Stimulated activated CD8-positive, alpha-beta memory T cell treated with anti-CD3 and anti-CD28 coated beads, Interleukin-4, amount 100 ng/mL, for 48 hours (primary cell): Measurements from ENCODE around the gene RHBG.
A peak's percentile ranks its signal among the peaks of the same experiment; 100 is the strongest.

Source experiments
- DNase-seq: peaks from one replicate; pipeline ENCODE4 v3.0.0-alpha.2; 2020

The RHBG gene

DNA sequence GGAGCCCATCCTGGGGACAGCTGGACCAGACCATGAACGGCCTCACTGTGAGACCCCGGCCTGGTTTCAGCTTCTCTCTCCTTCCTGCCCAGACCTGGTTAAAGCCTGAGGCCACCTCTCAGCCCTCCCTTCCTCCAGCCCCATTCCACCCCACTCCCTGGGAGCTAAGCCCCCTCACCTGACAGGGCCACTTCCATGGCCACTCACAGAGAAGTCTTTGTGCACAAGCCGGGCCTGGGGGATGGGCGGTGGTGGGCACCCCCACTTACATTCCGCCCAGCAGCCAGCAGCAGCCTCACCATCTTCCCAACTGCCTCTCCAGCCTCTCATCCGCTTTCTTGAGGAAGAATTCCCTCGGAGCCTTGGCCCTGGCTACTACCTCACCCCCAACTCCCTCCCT, 40.4 kb downstream of the RHBG start:
- no peak for DNase-seq

GRCh38 chr1:156410238-156410637, 41.2 kb downstream of the RHBG start:
- no peak for DNase-seq

GRCh38 chr1:156410740-156411139, 41.7 kb downstream of the RHBG start:
- DNase-seq, result no peak

DNA sequence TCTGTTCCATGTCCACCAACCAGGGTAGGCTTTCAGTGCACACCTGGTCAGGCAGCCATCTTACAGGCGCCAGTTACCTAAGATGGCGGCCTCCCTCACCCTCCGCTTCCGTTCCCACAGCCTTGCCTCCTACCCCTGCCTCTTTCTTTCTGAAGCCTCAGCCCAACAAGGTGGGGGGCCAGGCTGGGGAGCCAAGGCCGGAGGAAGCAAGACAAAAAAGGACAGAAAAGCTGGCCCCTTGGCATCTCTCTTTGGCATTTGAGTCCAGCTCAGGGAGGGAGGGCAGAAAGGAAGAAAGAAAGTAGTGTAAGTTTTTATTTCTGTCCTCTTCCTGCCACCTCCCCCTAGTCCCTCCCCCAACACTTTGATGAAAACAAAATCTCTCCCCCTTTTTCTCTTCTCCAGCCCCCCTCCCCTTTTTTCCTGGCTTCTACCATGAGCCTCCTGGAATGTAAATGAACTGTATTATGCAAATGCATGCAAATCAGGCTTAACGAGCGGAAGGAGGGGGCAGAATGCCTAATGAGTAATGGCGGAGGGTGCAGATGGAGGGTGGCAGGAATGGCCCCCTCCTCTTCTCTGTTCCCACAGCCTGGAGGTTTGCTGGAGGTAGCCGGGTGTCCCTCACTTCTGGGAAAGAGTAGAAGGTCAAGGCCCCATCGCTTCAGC, 43.8 kb downstream of the RHBG start:
- no peak for DNase-seq

- DNase-seq, result no peak
Measured at GRCh38 chr1:156413391-156414246, 44.6 kb downstream of the RHBG start.

DNA sequence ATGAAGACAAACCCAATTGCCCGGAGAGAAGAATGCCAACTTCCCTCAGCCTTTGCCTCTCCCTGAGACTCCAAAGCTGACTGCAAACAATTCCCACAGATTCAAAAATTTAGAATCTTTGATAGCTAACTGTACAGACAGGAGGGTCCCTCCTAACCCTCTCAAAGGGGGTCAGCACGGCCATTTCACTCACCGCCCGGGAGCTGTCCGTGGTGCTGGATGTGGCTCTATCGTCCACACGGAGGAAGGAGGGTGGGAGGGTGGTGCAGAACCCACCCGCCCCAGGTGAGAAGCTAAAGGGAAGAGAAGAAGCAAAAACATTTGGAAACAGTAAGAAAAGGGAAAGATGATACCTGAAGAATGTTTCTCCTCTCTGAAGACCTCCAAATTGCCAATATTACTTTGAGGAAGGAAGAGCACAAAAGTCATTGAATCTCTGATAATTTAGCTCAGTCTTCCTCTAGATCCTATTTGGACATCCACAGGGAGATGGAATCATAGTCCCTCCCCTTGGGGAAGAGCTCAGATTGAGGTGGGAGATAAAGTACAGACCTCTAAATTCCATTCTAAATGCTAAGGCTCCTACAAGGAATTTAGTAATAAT, 45.6 kb downstream of the RHBG start:
- DNase-seq, result peak; percentile 45

GRCh38 chr1:156416993-156417392, 48.0 kb downstream of the RHBG start:
- no peak for DNase-seq

GRCh38 chr1:156417401-156418020, 48.5 kb downstream of the RHBG start:
- no peak for DNase-seq

GRCh38 chr1:156418416-156419070, 49.5 kb downstream of the RHBG start:
- no peak for DNase-seq

DNA sequence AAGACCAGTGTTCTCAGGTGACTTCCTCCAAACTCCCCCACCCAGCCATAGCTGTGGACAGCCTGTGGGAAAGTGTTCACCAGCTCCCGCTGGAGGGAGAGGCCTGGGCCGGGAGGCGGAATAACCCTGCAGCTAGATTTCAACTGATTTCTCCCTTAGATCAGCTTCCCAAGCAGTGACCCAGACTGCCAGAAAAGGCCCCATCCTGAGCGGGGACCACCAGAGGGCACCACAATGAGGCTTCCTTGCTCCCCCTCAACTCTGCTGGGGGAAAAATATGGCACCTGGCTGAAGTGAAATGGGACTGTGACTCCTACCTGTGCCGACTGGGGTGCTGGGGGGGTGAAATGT, 50.8 kb downstream of the RHBG start:
- DNase-seq, result peak; percentile 61

DNA sequence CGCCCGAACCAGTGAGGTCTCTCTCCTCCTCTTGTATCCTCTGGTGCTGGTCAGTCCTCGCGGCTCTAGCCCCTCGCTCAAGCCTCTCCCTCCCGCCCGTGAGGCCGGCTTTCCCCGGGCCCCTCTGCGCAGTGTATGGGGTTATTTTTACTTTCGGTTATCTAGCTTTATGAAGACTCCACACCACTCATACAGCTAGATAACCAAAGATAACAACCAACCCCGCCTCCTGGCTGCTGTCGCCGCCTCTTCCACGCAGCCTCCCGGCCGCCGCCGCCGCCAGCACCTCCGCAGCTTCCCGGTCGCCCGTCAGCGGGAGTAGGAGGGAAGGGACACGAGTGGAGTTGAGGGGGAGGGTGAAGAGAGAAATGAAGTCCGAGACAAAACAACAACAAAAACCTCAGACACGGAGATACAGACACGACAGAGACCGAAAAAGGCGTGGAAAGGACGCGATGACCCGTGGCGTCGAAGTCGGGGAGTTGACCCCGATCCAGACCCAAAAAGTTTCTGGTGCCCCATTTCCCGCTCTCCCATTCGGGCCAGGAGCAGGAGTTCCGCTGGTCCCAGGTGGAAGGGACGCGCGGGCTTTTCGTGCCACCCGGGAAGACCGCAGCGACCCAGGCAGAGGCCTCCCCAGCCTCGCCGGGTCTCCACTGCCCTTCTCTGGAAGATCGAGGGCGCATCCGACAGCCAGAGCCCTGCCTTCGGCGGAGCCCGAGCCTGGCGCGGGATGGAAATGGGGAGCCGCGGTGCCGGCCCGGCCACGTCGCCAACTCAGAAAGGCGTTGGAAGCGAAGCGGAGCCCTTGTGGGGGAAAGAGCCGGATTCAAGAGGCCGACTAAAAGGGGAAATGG, 51.4 kb downstream of the RHBG start:
- DNase-seq, result peak; percentile 51

DNA sequence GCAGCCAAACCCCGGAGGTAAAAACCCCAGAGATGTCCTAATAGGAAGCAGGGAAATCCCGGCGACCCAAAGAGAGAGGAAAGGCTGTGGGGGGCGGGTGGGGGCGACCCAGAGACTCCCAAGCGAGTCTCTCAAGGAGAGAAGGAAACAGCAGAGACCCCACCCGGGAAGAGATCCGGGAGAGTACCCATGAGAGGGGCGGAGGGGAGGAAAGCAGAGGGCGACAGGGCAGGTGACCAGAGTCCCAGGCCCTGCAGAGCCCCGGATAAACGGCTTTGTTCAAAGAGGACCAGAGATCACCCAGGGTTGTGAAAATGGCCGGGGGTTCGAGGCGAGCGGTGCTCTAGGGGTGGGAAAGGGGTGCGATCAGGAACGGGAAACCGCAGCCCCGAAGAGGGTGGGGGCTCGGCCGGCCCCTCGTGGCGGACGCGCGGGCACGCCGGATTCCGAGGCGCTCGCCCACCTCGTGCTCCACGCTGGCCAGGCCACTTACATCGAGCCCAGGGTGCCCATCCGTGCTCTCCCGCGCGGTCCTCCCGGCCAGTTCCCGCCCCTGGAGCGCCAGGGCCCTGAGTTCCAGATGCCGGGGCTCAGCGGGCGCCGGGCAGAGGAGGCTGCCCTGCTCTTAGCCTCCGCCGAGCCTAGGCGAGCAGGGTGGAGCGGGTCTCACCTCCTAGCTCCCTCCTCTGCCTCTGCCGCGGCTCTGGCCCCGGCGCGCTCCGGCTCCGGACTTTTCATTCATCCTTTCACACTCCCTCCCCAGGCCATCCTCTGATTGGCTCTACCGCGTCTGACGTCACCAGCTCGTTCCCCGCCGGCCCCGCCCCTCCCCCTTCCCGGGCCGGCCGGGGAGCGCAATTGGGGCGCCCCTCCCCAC, 52.3 kb downstream of the RHBG start:
- peak; percentile 82 for DNase-seq

DNA sequence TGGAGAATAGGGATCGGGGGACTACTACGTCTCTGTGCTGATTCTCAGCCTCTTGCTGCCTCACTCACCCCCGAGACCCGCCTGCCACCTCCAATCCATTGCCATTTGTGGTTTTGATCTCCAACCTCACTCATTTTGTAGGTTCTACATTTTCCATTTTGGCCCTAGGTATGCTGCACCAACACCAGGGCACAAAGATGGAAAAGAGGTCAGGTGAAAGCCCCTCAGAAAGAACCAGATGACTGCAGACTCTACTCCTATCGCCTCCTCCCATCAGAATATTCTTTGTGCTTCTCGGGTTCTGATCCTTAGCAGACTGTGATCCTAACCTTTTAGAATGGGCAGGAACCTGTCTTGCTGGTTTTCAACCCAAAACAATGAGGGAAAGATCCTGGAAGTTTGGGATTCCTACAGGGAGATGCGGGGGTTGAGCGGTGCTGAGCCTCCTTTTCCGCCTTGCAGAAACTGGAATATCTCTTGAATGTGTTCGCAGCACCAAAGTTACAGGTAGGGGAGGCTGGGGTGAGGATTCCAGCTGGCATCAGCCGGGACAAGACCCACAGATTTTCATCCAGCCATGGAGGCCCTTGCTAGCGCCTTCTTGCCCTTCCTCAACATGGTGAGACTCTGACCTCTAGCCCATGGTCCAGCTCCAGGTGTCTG, 53.1 kb downstream of the RHBG start:
- DNase-seq, result no peak

DNA sequence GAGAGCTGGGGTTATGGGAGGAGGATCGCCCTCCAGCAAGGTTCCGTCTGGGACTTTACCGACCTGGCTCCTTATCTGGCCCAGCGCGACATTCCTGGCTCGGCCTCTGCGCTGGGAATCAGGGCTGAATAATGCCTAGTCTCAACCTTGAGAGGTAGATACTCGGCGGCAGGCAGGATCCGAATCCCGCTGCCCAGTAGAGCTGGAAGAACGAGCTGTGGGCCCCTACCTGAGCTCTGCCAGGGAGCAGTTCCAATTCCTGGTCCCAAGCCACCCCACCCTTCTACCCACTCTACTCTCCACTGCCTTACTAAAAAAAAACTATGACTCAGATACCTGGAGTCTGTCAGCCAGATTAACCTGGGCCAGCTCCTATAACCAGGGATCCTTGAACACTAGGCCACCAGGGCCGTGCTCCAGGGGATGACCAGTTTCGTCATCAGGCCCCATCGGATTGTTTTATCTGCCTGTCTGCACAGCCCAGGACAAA, 53.6 kb downstream of the RHBG start:
- DNase-seq, result no peak

DNA sequence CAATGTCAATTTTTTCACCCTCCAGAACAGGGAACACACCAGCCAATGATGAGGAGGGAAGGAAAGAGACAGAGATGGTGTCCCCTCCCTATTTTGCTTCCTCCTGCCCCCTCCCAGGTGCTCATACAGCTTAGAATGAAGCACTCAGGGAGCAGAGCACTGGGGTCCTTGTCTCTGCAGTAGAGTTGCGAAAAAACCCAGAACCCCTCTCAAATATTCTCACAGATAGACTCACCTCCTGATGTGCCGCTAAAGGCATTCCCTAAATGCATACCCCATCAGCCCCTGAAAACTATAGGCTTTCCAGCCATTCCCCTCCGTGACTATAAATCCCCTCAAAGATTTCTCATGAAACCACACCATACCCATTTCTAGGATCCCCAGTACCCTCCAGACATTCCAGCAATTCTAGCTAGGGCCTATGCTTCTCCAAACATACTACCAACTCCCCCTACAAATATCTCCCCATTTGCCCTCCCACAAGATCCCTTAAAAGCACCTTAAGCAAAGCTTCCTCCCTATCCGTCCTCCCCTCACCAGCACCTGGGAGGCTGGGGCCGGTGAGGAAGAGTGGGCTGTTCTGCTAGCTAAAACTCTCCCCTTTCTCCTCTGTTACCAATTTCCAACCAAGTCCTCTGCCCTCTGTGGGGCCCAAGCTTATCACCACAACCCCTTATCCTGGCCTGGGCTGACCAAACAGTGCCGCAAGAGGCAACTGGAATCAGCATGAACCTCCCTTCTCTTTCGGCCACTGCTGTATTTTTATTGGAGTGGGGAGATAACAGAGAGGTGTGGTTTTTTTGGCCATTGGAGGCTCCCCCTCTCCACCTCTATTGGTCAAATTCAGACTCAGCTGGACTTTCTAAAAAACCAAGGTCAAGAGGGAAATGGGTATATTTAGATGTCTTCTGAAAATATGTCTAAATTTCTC, 54.7 kb downstream of the RHBG start:
- no peak for DNase-seq

DNA sequence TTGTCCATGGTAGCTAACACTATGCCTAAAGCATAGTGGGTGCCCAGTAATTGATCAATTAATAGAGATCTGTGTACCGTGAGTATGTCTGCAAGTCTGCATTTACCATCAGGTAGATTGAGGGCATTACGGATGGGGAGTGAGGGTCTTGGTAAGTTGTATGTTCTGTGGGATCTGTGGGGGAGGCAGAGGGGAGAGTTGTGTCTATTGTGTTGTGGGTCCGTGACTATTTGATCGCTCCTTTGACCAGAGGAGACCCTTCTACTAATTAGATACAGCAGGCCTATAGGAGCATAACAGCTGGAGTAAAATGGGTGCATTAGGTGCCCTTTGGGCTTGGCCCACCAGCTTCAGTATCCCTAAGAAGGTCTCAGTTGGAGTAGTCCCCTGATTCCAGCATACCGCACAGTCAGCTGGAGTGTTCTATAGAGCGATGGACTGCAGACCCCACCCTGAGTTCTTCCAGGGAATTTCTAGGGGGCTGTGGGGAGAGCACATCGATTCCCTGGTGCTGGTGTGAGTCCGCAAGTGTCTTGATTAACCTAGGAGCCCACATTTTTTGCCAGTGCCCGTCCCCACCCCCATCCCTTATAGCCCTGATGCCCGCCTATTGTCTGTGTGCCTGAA, 55.9 kb downstream of the RHBG start:
- no peak for DNase-seq

- DNase-seq, result no peak
Measured at GRCh38 chr1:156425943-156426342, 56.9 kb downstream of the RHBG start.

DNA sequence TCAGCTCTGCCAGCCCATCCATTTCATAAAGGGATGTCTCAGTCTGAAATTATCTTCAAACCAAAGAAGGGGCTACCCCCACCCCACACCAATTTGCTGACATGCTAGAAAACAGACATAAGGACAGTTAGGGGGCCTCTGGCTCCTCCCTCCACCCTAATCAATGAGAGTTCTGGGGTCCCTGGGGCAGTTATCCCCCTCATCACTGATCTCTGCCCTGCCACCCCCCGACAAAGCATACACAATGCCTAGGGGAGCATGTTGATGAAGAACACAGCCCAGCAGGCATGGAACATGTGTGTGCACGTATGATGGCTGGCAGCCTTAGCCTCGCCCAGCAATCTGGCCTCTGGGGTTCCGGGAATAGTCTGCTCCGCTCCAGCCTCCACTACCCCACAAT, 58.9 kb downstream of the RHBG start:
- DNase-seq, result no peak
